ENCODE results near the gene BLMH.

DNA sequence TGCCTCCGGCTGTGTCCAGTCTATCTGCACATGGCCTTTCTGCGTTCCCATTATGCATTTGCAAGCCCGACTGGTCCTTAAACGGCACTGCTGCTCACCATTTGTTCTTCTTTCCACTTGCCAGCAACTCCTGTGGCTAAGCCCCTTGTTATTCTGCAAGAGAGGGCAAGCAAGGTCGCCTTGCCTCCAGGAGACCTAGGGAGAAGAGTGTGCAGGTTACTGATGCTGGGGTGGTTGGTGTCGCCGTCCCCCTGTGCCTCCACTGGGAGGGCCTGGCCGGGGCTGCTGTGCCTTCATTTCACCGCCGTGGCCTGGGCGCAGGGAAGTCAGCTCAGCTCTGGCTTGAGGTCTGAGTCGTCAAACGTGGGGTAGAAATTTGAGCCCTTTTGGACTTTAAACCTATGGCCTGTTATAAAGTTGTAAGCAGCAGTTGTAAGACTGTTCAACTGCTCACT lies 69.0 kb downstream of the BLMH start:
- TF ChIP-seq POLR2A (IDR thresholded peaks at IDR 0.05) = no peak
- TF ChIP-seq, protein P1, sequence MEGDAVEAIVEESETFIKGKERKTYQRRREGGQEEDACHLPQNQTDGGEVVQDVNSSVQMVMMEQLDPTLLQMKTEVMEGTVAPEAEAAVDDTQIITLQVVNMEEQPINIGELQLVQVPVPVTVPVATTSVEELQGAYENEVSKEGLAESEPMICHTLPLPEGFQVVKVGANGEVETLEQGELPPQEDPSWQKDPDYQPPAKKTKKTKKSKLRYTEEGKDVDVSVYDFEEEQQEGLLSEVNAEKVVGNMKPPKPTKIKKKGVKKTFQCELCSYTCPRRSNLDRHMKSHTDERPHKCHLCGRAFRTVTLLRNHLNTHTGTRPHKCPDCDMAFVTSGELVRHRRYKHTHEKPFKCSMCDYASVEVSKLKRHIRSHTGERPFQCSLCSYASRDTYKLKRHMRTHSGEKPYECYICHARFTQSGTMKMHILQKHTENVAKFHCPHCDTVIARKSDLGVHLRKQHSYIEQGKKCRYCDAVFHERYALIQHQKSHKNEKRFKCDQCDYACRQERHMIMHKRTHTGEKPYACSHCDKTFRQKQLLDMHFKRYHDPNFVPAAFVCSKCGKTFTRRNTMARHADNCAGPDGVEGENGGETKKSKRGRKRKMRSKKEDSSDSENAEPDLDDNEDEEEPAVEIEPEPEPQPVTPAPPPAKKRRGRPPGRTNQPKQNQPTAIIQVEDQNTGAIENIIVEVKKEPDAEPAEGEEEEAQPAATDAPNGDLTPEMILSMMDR (IDR thresholded peaks at IDR 0.05) = no peak

All from thyroid gland (tissue), 4 donors.